HG02571 (cell line): ENCODE results near the gene GOSR2.
"Not testable (repeated sequence)": the region's sequence is repeated elsewhere in the genome, so short reads cannot be mapped to it uniquely, and the experiment has no call there.

Source experiments
- ATAC-seq: cut with Tn5 transposase; IDR thresholded peaks from one replicate; pipeline ENCODE4 v1.9.1; 2021; ENCODE audit warnings: mild to moderate bottlenecking, moderate library complexity; ENCODE audit not compliant: unreplicated experiment

The GOSR2 gene

GRCh38 chr17:46892192-46892703, 30.7 kb upstream of the GOSR2 start:
- ATAC-seq = no peak

- ATAC-seq = no peak
Measured at GRCh38 chr17:46894024-46894423, 28.9 kb upstream of the GOSR2 start.

- ATAC-seq = no peak
Measured at GRCh38 chr17:46894476-46895151, 28.3 kb upstream of the GOSR2 start.

GRCh38 chr17:46895171-46895570, 27.8 kb upstream of the GOSR2 start:
- no peak for ATAC-seq

GRCh38 chr17:46896991-46897390, 26.0 kb upstream of the GOSR2 start:
- no peak for ATAC-seq

- no peak for ATAC-seq
Measured at GRCh38 chr17:46898364-46898763, 24.6 kb upstream of the GOSR2 start.

- ATAC-seq = no peak
Measured at GRCh38 chr17:46898860-46899259, 24.1 kb upstream of the GOSR2 start.

GRCh38 chr17:46901291-46901690, 21.7 kb upstream of the GOSR2 start:
- ATAC-seq = no peak

GRCh38 chr17:46903762-46904672, 18.9 kb upstream of the GOSR2 start:
- ATAC-seq = no peak

GRCh38 chr17:46908068-46908737, 14.8 kb upstream of the GOSR2 start:
- no peak for ATAC-seq

GRCh38 chr17:46910179-46910927, 12.6 kb upstream of the GOSR2 start:
- no peak for ATAC-seq

GRCh38 chr17:46911311-46911710, 11.6 kb upstream of the GOSR2 start:
- no peak for ATAC-seq

GRCh38 chr17:46915596-46915995, 7.4 kb upstream of the GOSR2 start:
- ATAC-seq = no peak

GRCh38 chr17:46916211-46916610, 6.7 kb upstream of the GOSR2 start:
- ATAC-seq = no peak

GRCh38 chr17:46916623-46917022, 6.3 kb upstream of the GOSR2 start:
- ATAC-seq = no peak

GRCh38 chr17:46917041-46917440, 5.9 kb upstream of the GOSR2 start:
- ATAC-seq = no peak

GRCh38 chr17:46917516-46917915, 5.4 kb upstream of the GOSR2 start:
- no peak for ATAC-seq

- ATAC-seq = not testable (repeated sequence)
Measured at GRCh38 chr17:46921962-46922361, 998 bp upstream of the GOSR2 start.

- ATAC-seq = no peak
Measured at GRCh38 chr17:46922487-46922803, 515 bp upstream of the GOSR2 start.

GRCh38 chr17:46925185-46925868, 2.4 kb downstream of the GOSR2 start:
- ATAC-seq = no peak
